ENCODE results near the gene UBTF. TPM values are rescaled to one million over a fixed set of nuclear protein-coding genes. Genes with fewer than 3 reads are reported as not detected.

Gene UBTF
- total and polyA plus RNA-seq, 2 of the 8 experiments (the other 6 are each of a cell fraction or from before 2014, with no cell fraction given), result 14.7 to 106 TPM

DNA sequence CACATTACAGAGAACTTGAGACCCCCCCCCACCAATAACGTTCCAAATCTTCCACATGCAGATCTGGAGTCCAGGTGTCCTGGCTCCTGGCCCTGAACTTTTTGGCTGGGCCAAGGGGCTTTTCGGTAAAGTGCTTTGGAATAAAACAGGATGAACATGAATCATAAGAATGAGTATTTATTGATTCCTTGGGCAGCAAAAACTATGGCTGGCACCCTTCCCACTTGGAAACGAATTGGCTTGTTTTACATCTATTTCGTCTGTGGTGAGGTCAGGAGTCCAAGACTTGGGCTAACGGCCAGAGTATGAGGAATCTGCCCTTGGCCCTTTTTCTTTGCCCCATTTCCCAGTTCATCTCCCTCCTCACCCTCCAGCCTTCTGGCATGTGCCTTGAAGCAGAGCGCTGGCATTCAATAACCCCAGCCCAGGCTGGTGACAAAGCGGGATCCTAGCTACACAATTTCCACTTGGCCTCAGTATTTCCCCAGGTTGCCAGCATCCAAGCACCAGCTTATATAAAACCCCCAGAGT, 4.1 kb upstream of the UBTF start (continued):
- TF ChIP-seq NRF1 (IDR thresholded peaks at IDR 0.05; ENCODE audit: low read depth, low read length) (no peak), GABPA (IDR thresholded peaks at IDR 0.05; ENCODE audit: borderline replicate concordance, insufficient read depth, low read length) (no peak)
